Posterior vena cava (tissue), 2 donors: Measurements from ENCODE around the gene ATP13A3. TPM values are rescaled to one million over a fixed set of nuclear protein-coding genes. Genes with fewer than 3 reads are reported as not detected.

Experiments
- DNase-seq: peaks from one replicate; pipeline ENCODE4 v3.0.0-alpha.2; 2020; ENCODE audit warnings: low spot score
- intact Hi-C, 2 donors: fragments of 100-400 bp; cut with DNase I; formaldehyde crosslinking; loops; one replicate each; pipeline versions ENCODE4 v1.14.1 to v1.14.2; 2022 to 2023
- total RNA-seq, 2 donors: library from RNA; stranded (reverse); fragmentation: NEBNext Ultra II Directional; extraction: Animal tissue kit (Norgen Biotek cat#: 25700); gene quantifications; one replicate each; pipeline ENCODE4 v1.2.1, GENCODE V29; 2021
- donor health status: DM: yes; HTN: yes; CAD: no.
- donor health status: DM: yes; HTN: yes; CAD: no.

The ATP13A3 gene
- total RNA-seq, 2 donors from 2014 or later, result 86.3 to 152 TPM

GRCh38 chr3:194384156-194384555 is 102.6 kb downstream of the ATP13A3 start:
- DNase-seq, result peak; percentile 64
- intact Hi-C loops, result no loop called here

DNA sequence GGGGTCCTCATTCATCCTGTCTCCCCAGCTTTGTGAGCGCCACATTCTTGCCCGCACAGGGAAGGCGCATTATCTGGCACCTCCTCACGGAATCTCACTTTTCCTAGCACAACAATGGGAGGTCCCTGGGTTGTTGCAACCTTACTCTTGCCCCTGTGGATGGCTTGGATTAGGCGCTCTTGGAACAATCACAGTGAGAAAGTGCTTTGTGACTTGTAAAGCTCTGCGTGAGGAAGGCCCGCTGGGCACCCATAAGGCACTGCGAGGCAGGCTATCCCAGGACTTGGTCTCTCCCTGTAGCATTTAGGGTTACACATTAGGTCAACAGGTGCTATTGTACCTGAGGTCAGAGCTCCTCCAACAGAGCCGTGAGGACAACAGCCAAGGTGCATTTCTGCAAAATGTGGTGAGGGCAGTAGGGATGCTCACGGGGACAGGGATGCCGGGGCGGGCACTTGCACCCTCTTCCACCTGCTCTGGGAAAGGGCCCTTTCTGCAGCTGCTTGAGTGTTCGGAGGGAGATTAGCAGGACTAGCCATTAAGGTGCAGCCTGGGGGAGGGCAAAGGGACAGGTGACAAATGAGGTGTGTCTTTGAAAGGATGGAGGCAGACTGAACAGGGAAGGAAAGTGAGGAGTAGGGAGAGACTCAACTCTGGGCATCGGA is 103.4 kb downstream of the ATP13A3 start:
- intact Hi-C loops, result no loop called here
- DNase-seq, result peak; percentile 51

GRCh38 chr3:194382892-194383223 is 103.9 kb downstream of the ATP13A3 start:
- intact Hi-C loops, result no loop called here
- DNase-seq, result peak; percentile 65

DNA sequence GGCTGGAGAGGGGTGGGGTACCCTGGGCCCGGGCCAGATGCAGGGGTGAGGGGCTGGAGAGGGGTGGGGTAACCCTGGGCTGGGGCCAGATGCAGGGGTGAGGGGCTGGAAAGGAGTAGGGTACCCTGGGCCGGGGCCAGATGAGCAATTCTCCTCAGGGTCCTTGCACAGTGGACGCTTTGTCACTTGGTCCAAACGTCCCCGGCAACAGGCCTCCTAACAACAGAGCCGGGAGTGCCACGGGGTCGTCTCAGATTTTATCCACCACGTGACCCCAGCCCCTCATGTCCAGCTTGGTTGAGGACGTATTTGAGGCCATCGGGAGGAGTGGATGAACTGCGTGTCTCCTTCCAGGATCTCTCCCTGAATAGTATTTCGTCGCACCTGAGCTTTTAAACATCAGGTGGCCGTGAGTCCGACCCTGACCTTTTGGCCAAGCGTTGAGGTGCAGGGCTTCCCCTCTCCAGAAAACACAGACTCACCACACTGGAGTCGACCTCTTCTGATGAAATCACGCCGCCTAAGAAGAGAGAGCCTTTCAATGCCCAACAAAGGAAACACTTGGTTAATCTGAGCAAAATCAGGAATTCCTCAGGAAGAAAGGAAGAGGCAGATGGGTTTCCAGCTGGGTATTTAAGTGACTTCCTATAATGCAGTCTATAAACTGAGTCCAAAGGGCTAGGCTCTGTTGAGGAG is 104.5 kb downstream of the ATP13A3 start:
- intact Hi-C loops, result no loop called here
- peak; percentile 77 for DNase-seq

DNA sequence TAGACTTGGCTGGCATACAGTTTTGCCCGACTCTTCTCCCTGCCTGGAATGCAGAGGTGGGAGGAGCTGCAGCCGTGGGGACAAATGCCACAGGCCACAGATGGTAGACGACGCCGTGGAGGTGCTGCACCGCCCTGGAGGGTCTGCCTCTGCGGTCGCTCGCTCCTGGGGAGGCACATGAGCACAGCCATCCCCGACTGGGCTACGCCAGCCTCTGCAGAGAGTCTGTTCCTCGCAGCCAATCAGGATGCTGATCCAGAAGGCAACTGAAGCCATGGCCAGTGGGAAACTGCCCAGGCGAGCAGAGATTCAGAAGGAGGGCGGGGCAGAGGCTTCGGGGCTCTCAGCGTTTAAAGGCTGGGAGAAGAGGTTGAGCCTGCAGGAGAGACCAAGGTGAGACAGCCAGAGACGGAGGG is 105.3 kb downstream of the ATP13A3 start:
- intact Hi-C loops, result no loop called here
- DNase-seq, result peak; percentile 78

DNA sequence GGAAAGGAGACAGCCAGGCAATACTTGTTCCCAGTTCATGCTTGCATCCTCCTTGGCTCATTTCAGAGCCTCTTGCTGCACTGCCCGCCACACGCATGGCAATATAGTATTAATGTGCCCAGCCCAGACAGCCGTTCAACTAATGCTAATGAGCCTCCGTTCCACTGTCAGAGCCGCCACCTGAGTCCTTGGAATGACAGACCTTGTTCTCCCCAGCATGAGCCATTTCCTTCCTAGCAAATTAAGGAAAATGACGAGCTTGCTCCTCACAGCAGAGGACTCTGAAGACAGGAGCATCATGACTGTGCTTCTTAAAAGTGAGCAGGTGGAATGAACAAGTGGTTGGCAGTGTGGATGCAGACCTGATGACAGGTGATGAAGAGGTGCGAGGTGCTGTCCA is 106.5 kb downstream of the ATP13A3 start:
- peak; percentile 10 for DNase-seq
- intact Hi-C loops, result no loop called here

GRCh38 chr3:194379651-194380050 is 107.2 kb downstream of the ATP13A3 start:
- intact Hi-C loops, result no loop called here
- DNase-seq, result peak; percentile 59

DNA sequence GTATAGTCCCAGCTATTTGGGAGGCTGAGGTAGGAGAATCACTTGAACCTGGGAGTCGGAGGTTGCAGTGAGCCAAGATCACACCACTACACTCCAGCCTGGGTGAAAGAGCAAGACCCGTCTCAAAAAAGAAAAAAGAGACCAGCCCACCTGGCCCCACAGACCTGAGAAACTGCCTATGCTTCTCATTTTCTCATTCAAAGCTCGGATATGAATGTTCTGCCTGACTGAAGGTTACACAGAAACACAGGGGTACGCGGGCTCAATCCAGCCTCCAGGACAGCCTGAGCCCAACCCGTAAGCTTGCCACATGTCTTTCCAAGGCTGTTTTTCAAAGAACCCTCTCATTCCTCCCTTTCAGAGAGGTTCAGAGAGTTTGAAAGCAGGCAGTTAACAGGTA is 107.6 kb downstream of the ATP13A3 start:
- intact Hi-C loops, result no loop called here
- peak; percentile 8 for DNase-seq

- intact Hi-C loops, result no loop called here
- peak; percentile 13 for DNase-seq
Measured at GRCh38 chr3:194377708-194378107, 109.1 kb downstream of the ATP13A3 start.

DNA sequence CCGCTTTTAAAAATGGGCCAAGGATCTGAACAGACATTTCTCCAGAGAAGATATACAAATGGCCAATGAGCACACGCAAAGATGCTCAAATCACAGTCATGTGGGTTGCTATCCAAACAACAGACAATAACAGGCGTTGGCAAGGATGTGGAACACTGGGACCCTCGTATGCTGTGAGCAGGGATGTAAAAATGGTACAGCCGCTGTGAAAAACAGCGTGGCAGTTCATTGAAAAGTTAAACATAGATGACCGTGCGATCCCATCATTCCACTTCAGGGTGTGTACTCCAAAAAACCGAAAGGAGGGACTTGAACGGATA is 110.6 kb downstream of the ATP13A3 start:
- no peak for DNase-seq
- intact Hi-C loops, result no loop called here

- intact Hi-C loops, result no loop called here
- DNase-seq, result peak; percentile 66
Measured at GRCh38 chr3:194375473-194376240, 111.1 kb downstream of the ATP13A3 start.

- peak; percentile 66 for DNase-seq
- intact Hi-C loops, result no loop called here
Measured at GRCh38 chr3:194374935-194375334, 111.9 kb downstream of the ATP13A3 start.

- intact Hi-C loops, result no loop called here
Measured at GRCh38 chr3:194373899-194374298, 112.9 kb downstream of the ATP13A3 start.

DNA sequence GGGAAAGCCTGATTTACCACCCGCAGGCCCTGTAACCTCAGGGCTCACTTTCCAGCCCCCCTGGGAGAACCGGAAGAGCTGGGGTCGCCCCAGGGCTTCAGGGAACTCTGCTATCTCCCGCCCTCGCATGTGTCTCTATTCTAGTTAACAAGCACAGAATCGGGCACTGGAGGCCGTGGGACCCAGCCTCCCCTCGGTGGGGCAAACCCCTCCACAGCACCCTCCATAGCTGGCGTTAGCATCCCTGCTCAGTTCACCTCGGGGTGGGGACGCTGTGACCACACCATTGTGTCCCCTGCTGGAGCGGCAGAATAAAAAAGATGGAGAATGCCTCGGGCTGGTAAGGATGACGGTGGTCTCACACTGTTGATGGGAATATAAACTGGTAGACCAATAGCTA is 113.8 kb downstream of the ATP13A3 start:
- no peak for DNase-seq
- intact Hi-C loops, result no loop called here

More at GRCh38 chr3:194373899-194374298, 112.9 kb downstream of the ATP13A3 start:
- peak; percentile 36 for DNase-seq

- intact Hi-C loops, result no loop called here
- no peak for DNase-seq
Measured at GRCh38 chr3:194370753-194371152, 116.0 kb downstream of the ATP13A3 start.

- intact Hi-C loops, result no loop called here
- DNase-seq, result no peak
Measured at GRCh38 chr3:194369522-194370279, 117.1 kb downstream of the ATP13A3 start, which contains the start of gene LRRC15. TSS of gene LRRC15 (minus strand) at chr3:194369743. CDS start at chr3:194361043, 8,700 bp downstream.

GRCh38 chr3:194368918-194369317 is 117.9 kb downstream of the ATP13A3 start:
- intact Hi-C loops, result no loop called here
- no peak for DNase-seq

DNA sequence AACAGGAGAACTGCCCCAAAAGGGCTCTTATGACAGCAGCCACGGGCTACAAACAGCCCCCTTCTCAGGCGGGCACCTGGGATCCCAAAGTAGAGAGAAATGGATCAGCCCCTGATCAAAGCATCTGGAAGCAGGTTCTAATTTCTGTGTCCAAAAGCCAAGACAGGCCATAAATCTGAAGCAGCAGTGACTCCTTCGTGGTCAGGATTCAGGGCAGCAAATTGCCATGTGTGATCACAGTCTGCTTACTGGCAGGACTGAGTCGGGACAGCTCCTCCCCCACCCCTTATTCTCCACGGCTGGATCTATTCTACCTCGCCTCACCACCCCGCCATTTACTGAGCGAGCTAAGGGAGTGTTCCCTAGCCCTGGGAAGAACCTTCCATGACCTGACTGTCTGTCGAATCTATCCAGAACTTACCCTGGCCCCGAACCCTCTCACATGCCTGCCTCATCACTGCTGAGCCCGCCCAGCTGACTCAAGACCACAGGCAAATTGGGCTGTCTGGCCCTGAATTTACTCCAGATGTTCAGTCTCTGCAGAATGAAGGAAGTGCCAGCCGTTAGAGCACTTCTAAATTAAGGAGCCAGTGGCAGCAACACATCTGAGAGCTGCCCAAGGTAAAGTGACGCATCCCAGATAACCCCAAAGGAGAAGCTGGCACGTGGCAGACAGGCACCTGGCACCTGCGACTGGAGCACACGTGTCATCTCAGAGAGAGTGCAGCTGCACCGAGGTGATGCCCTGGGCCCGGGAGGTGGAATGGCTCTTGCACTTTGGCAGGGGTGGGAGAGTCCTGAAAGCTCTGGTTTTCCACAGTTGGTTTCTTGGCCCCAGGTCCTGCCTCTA is 118.6 kb downstream of the ATP13A3 start:
- no peak for DNase-seq
- intact Hi-C loops, result no loop called here

DNA sequence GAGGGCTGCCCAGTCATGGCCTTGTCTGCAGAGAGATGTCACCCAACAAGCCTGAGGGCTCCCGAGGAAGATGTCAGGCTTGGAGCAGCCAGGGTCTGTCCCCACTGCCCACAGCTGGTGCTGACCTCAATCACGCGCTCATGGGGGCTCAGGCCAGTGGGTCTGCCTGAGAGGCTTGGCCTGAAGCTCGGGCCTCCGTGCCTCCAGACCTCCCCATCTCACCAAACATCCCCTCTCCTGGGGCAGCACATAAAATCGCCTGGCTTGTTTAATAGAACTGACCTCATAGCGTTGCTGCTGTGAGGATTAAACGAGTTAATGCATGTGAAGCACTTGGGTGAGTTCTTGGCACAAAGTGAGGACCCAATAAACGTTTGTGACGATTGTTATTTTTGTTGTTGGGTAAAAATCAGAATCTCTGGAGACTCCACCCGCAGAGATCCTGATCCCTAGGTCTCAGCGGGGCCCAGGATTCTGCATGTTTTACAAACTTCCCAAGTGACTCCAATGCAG is 120.8 kb downstream of the ATP13A3 start:
- intact Hi-C loops, result no loop called here
- DNase-seq, result no peak
